ENCODE measurements around the gene FILIP1. TPM values are rescaled to one million over a fixed set of nuclear protein-coding genes. Genes with fewer than 3 reads are reported as not detected.

FILIP1 gene
- total RNA-seq, 1 donor from 2014 or later, result 3.2 TPM

DNA sequence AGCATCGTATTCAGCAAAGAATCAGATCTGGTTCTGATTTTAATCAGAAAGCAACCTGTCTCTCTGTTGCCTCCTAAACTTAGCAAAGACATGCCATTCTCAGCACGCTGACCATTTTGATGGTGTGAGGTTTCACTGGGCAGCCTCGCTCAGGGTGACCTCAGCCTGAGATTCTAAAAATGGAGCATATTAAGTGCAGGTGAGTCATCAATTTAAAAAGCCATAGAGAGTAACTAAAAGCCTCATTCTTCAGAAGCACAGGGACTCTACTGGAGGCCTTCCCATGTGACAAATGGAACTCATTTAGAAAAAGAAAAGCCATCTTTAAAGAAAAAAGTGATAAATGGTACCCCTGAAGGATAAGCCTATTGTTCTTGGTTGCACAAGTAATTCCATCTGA lies 91.3 kb downstream of the FILIP1 start:
- no peaks in the 10 kb centered on the region for H3K27me3 ChIP-seq
- no peak overlapping the region for H3K27ac ChIP-seq
- H3K9me3 ChIP-seq, result no peaks in the 10 kb centered on the region
- H3K36me3 ChIP-seq, result no peaks in the 10 kb centered on the region
- no peak for DNase-seq (ENCODE audit: extremely low spot score in 2 of 2)
- intact Hi-C loops (cut with DNase I), result no loop called here
- no peak overlapping the region for H3K4me3 ChIP-seq
- no peaks in the 10 kb centered on the region for H3K4me1 ChIP-seq
- TF ChIP-seq POLR2A (IDR thresholded peaks at IDR 0.05), result no peak
- TF ChIP-seq POLR2AphosphoS5 (IDR thresholded peaks at IDR 0.05; ENCODE audit: insufficient read depth in 1 of 2, low read depth in 1 of 2), result peak in 1 of 2 donors; percentile 49

DNA sequence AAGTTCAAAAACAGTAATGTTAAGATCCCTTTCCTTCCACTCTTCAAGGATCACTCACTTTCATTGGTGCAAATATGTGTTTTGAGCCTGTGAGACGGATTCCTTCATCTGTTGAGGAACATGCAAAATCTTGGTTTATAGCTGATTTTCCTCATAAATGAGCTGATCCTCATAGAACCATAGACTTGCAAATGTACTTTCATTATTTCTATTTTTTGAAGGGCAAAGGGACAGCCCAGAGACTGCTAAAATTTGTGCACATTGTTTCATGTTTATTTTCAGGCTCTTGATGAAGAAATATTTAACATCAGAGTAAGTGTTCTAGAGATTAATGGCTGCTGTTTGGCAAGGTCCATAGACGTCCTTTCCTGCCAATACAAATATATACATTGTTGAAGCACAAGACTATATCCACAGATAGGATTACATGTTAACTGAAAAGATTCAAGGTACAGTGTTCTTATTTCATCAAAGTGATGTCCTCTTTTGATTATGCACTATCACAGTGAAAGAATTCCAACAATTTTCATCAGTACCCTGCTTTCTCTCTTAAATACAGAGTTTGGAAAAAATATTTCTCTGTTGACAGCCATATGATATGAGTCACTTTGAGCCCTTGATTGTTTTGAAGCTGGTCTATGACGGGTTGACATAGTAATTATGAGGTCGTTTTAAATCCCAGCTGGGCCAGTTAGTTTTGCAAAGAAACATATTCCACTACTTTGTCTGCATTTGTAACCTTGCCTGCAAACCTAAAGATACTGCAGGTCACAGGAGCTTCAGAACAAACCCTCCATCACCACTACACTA lies 95.7 kb downstream of the FILIP1 start:
- no peaks in the 10 kb centered on the region for H3K9me3 ChIP-seq
- no peak for DNase-seq (ENCODE audit: extremely low spot score in 2 of 2)
- H3K27ac ChIP-seq, result no peak overlapping the region
- H3K27me3 ChIP-seq, result no peaks in the 10 kb centered on the region
- TF ChIP-seq, protein P1, sequence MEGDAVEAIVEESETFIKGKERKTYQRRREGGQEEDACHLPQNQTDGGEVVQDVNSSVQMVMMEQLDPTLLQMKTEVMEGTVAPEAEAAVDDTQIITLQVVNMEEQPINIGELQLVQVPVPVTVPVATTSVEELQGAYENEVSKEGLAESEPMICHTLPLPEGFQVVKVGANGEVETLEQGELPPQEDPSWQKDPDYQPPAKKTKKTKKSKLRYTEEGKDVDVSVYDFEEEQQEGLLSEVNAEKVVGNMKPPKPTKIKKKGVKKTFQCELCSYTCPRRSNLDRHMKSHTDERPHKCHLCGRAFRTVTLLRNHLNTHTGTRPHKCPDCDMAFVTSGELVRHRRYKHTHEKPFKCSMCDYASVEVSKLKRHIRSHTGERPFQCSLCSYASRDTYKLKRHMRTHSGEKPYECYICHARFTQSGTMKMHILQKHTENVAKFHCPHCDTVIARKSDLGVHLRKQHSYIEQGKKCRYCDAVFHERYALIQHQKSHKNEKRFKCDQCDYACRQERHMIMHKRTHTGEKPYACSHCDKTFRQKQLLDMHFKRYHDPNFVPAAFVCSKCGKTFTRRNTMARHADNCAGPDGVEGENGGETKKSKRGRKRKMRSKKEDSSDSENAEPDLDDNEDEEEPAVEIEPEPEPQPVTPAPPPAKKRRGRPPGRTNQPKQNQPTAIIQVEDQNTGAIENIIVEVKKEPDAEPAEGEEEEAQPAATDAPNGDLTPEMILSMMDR (IDR thresholded peaks at IDR 0.05), result no peak
- no peak for TF ChIP-seq POLR2AphosphoS5 (IDR thresholded peaks at IDR 0.05; ENCODE audit: insufficient read depth in 1 of 2, low read depth in 1 of 2)
- TF ChIP-seq POLR2A (IDR thresholded peaks at IDR 0.05), result no peak
- H3K4me1 ChIP-seq, result no peaks in the 10 kb centered on the region
- H3K36me3 ChIP-seq, result no peaks in the 10 kb centered on the region
- intact Hi-C loops (cut with DNase I), result no loop called here
- no peak overlapping the region for H3K4me3 ChIP-seq

DNA sequence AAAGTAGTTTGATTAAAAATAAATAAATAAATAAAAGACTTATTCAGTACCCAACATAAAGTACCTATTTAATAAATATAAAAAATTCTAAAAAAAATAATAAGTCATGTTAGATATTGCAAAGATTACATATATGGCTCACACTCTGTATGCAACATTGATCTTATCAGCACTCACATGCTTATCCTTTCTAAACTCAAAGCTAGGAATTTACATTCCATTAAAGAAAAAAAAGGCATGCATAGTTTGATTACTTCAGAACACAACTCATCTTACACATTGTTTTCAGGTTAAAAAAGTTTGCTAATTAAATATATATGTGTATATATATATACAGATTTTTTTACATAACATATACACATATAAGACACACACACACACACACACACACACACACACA lies 96.4 kb downstream of the FILIP1 start:
- no peaks in the 10 kb centered on the region for H3K4me1 ChIP-seq
- H3K9me3 ChIP-seq, result no peaks in the 10 kb centered on the region
- H3K36me3 ChIP-seq, result no peaks in the 10 kb centered on the region
- no peak for DNase-seq (ENCODE audit: extremely low spot score in 2 of 2)
- intact Hi-C loops (cut with DNase I), result no loop called here
- no peak overlapping the region for H3K4me3 ChIP-seq
- H3K27me3 ChIP-seq, result no peaks in the 10 kb centered on the region
- TF ChIP-seq, protein P1 (IDR thresholded peaks at IDR 0.05), result no peak
- no peak for TF ChIP-seq POLR2A (IDR thresholded peaks at IDR 0.05)
- TF ChIP-seq POLR2AphosphoS5 (IDR thresholded peaks at IDR 0.05; ENCODE audit: insufficient read depth in 1 of 2, low read depth in 1 of 2), result no peak
- no peak overlapping the region for H3K27ac ChIP-seq

DNA sequence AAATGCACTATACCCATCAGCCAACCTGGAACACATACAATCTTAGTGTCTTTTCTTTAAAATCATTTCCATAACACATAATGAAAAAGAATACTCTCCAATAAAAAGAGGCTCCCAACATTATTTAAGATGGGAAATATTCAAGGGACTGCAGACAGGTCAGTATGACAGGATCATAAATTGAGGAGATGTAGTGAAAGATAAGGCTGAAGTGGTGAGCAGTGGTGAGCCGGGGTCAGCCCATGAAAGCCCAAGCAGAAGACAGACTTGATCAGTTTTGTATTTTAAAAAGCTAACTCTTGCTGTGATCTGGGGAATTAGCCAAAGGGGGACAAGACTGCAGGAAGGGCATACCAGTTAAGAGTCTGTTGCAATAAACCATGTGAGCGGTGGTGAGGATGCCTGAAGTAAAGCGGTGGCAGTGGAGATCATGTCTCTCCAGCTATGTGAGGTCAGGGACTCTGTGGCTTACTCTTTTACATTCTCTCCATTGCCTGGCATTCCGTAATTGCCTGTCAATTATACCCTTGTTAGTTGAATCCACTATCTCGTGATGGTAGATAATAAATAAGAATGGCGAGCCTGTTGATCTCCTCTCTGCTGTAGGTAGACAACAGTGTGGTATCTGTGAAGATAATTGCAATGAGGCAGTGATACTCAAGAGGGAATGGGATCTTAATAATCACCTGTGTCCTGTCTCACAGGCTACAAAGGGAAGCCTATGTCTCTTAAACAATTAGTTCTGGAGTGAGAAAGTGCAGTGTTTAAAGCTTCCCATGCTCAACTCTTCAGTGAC lies 97.4 kb downstream of the FILIP1 start:
- Histone ChIP-seq H3K27ac (no peak overlapping the region), H3K4me1 (no peaks in the 10 kb centered on the region), H3K4me3 (no peak overlapping the region), H3K36me3 (no peaks in the 10 kb centered on the region), H3K9me3 (no peaks in the 10 kb centered on the region), H3K27me3 (no peaks in the 10 kb centered on the region)
- intact Hi-C loops (cut with DNase I), result no loop called here
- DNase-seq (ENCODE audit: extremely low spot score in 2 of 2), result no peak
- TF ChIP-seq, protein P1 (IDR thresholded peaks at IDR 0.05), result no peak
- TF ChIP-seq POLR2A (IDR thresholded peaks at IDR 0.05) (no peak), POLR2AphosphoS5 (IDR thresholded peaks at IDR 0.05; ENCODE audit: insufficient read depth in 1 of 2, low read depth in 1 of 2) (no peak)

DNA sequence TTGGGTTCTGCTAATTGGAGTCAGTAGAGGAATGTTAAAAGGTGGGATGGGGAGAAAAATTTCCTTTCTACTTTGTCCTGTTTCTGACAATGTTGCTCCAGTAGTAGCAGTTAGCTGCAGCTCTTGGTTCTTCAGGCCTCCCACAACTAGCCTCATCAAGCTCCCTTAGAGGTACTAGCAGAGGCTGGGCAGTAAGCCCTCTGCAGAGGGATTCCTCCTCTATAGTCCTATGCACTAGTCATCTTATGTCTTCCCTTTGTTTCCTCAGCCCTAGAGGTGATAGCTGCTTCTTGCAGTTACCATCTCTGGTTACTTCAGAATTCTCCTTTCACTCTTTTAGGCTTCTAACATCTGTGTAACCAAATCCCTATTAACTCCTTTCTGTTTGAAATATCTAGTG lies 99.8 kb downstream of the FILIP1 start:
- H3K36me3 ChIP-seq, result no peaks in the 10 kb centered on the region
- no peak overlapping the region for H3K4me3 ChIP-seq
- no peaks in the 10 kb centered on the region for H3K4me1 ChIP-seq
- no peak for TF ChIP-seq POLR2A (IDR thresholded peaks at IDR 0.05)
- TF ChIP-seq POLR2AphosphoS5 (IDR thresholded peaks at IDR 0.05; ENCODE audit: insufficient read depth in 1 of 2, low read depth in 1 of 2), result no peak
- DNase-seq (ENCODE audit: extremely low spot score in 2 of 2), result no peak
- intact Hi-C loops (cut with DNase I), result no loop called here
- H3K27me3 ChIP-seq, result no peaks in the 10 kb centered on the region
- no peak overlapping the region for H3K27ac ChIP-seq
- no peaks in the 10 kb centered on the region for H3K9me3 ChIP-seq
